ENCODE measurements around the gene CD6. TPM values are rescaled to one million over a fixed set of nuclear protein-coding genes. Genes with fewer than 3 reads are reported as not detected.
"Not testable (repeated sequence)": the region's sequence is repeated elsewhere in the genome, so short reads cannot be mapped to it uniquely, and the experiment has no call there.

The CD6 gene
- total and polyA plus RNA-seq, 7 donors, result under 0.01 to 14.1 (median 0.98) TPM; not detected in 1

- H3K36me3 ChIP-seq, result no peaks in the 10 kb centered on the region
- intact Hi-C loops (cut with DNase I), result no loop called here
- TF ChIP-seq CTCF (IDR thresholded peaks at IDR 0.05) (no peak), EP300 (IDR thresholded peaks at IDR 0.05) (no peak), POLR2A (IDR thresholded peaks at IDR 0.05) (no peak), POLR2AphosphoS5 (IDR thresholded peaks at IDR 0.05) (no peak)
- H3K4me1 ChIP-seq, result no peaks in the 10 kb centered on the region
- no peaks in the 10 kb centered on the region for H3K9me3 ChIP-seq
- 78 to 87% methylated on average over 8 of the region's 8 CpGs for WGBS, 2 donors
- H3K4me3 ChIP-seq, result no peak overlapping the region
- peak; percentile 32 for DNase-seq
- no peak overlapping the region for H3K27ac ChIP-seq
- no peaks in the 10 kb centered on the region for H3K27me3 ChIP-seq
These were observed 87.8 kb downstream of the CD6 start for GRCh38 chr11:61059260-61059752.

GRCh38 chr11:61061081-61061826, 89.8 kb downstream of the CD6 start:
- TF ChIP-seq EP300 (IDR thresholded peaks at IDR 0.05) (no peak), POLR2A (IDR thresholded peaks at IDR 0.05) (no peak), POLR2AphosphoS5 (IDR thresholded peaks at IDR 0.05) (no peak), CTCF (IDR thresholded peaks at IDR 0.05) (no peak)
- 55 to 69% methylated on average over 13 of the region's 13 CpGs for WGBS, 2 donors
- Histone ChIP-seq H3K27ac (no peak overlapping the region), H3K27me3 (no peaks in the 10 kb centered on the region), H3K4me1 (no peaks in the 10 kb centered on the region), H3K36me3 (no peaks in the 10 kb centered on the region), H3K4me3 (no peak overlapping the region), H3K9me3 (no peaks in the 10 kb centered on the region)
- DNase-seq, result peak; percentile 15
- intact Hi-C loops (cut with DNase I), result no loop called here

GRCh38 chr11:61062181-61062930, 90.9 kb downstream of the CD6 start:
- Histone ChIP-seq H3K4me1 (no peaks in the 10 kb centered on the region), H3K4me3 (no peak overlapping the region), H3K27me3 (no peaks in the 10 kb centered on the region), H3K36me3 (no peaks in the 10 kb centered on the region), H3K27ac (no peak overlapping the region), H3K9me3 (no peaks in the 10 kb centered on the region)
- intact Hi-C loops (cut with DNase I), result no loop called here
- peak; percentile 35 for DNase-seq
- TF ChIP-seq EP300 (IDR thresholded peaks at IDR 0.05) (no peak), POLR2AphosphoS5 (IDR thresholded peaks at IDR 0.05) (no peak), POLR2A (IDR thresholded peaks at IDR 0.05) (no peak), CTCF (IDR thresholded peaks at IDR 0.05) (no peak)
- 84 to 91% methylated on average over 9 of the region's 9 CpGs for WGBS, 2 donors

GRCh38 chr11:61065236-61065635, 93.8 kb downstream of the CD6 start:
- intact Hi-C loops (cut with DNase I); H3K9me3 ChIP-seq; H3K27me3 ChIP-seq; H3K27ac ChIP-seq; H3K4me3 ChIP-seq; H3K4me1 ChIP-seq; H3K36me3 ChIP-seq: not testable (repeated sequence)
- WGBS, 2 donors, result 94% methylated on average over 13 of the region's 13 CpGs
- peak; percentile 29 for DNase-seq

GRCh38 chr11:61065955-61066638, 94.6 kb downstream of the CD6 start:
- no peaks in the 10 kb centered on the region for H3K36me3 ChIP-seq
- no peak overlapping the region for H3K27ac ChIP-seq
- DNase-seq, result peak; percentile 48
- no peaks in the 10 kb centered on the region for H3K27me3 ChIP-seq
- H3K4me1 ChIP-seq, result peaks cover 0 to 8% (median 4%) of the 10 kb centered on the region in 4 donors
- no peak for TF ChIP-seq EP300 (IDR thresholded peaks at IDR 0.05)
- TF ChIP-seq POLR2AphosphoS5 (IDR thresholded peaks at IDR 0.05), result no peak
- no peak for TF ChIP-seq CTCF (IDR thresholded peaks at IDR 0.05)
- TF ChIP-seq POLR2A (IDR thresholded peaks at IDR 0.05), result no peak
- 77 to 87% methylated on average over 19 of the region's 19 CpGs for WGBS, 2 donors
- no peak overlapping the region for H3K4me3 ChIP-seq
- intact Hi-C loops (cut with DNase I), result no loop called here
- no peaks in the 10 kb centered on the region for H3K9me3 ChIP-seq
